BE2C (cell line): ENCODE results near the gene MYO7A.

Experiments used
- DNase-seq: peaks from one replicate; pipeline ENCODE4 v3.0.0-alpha.2; 2020
- H3K27me3 ChIP-seq: fragments of 250-450 bp; sonication (Bioruptor Pico); 2 replicates; pipeline ENCODE4 v1.5.1; 2020; ENCODE audit warnings: mild to moderate bottlenecking
- H3K36me3 ChIP-seq: fragments of 250-450 bp; sonication (Bioruptor Pico); 2 replicates; pipeline ENCODE4 v1.5.1; 2020; ENCODE audit warnings: mild to moderate bottlenecking
- H3K4me1 ChIP-seq: fragments of 250-450 bp; sonication (Bioruptor Pico); 2 replicates; pipeline ENCODE4 v1.5.1; 2020
- H3K4me3 ChIP-seq: 2 replicates; pipeline ENCODE4 v1.5.1; 2011; ENCODE audit warnings: low read depth, low read length
- H3K9me3 ChIP-seq: fragments of 250-450 bp; sonication (Bioruptor Pico); 2 replicates; pipeline ENCODE4 v1.5.1; 2020
- CTCF ChIP-seq: IDR thresholded peaks from 2 replicates; pipeline ENCODE4 v1.5.1; 2012; ENCODE audit warnings: mild to moderate bottlenecking, low read depth, low read length

Gene MYO7A

GRCh38 chr11:77143405-77144020 lies 15.5 kb downstream of the MYO7A start:
- no peak for DNase-seq
- no peaks in the 10 kb centered on the region for H3K36me3 ChIP-seq
- no peak for TF ChIP-seq CTCF
- 0 out of 2 replicates have a peak, but pooled peaks cover 3% of the 10 kb centered on the region for H3K4me1 ChIP-seq
- H3K4me3 ChIP-seq = no peak overlapping the region
- no peaks in the 10 kb centered on the region for H3K9me3 ChIP-seq
- no peaks in the 10 kb centered on the region for H3K27me3 ChIP-seq

DNA sequence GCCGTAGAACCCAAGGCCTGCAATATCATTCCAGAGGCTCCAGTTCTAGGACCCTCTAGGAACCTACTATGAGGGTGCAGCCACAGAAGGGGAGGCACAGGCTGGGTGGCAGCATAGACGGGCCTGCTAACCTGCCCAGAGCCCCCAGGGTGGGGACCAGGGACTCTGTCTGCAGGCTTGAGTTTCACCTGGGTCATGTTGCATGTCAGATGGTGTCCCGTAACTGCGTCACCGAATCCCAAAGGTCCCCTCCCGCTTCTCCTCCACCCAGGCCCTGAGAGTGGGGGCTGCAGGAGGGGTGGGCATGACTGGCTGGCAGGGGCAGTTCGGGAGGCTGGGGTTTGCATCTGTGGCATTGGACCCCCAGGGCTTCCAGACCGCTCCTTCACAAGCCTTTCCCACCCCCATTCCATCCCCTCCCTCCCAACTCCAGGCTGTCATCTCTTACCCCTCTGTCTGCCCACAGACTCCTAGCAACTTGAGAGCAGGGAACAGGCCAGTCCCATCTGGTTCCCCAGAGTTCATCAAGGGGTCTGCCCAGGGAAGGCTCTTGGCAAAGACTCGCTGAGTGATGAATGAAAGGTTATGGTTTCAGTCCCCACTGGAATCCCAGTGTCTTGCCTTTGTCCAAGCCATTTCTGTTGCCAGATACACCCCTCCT lies 16.3 kb downstream of the MYO7A start:
- no peaks in the 10 kb centered on the region for H3K27me3 ChIP-seq
- no peaks in the 10 kb centered on the region for H3K36me3 ChIP-seq
- TF ChIP-seq CTCF = no peak
- no peak for DNase-seq
- H3K4me3 ChIP-seq = no peak overlapping the region
- H3K9me3 ChIP-seq = no peaks in the 10 kb centered on the region
- H3K4me1 ChIP-seq = 0 out of 2 replicates have a peak, but pooled peaks cover 3% of the 10 kb centered on the region

DNA sequence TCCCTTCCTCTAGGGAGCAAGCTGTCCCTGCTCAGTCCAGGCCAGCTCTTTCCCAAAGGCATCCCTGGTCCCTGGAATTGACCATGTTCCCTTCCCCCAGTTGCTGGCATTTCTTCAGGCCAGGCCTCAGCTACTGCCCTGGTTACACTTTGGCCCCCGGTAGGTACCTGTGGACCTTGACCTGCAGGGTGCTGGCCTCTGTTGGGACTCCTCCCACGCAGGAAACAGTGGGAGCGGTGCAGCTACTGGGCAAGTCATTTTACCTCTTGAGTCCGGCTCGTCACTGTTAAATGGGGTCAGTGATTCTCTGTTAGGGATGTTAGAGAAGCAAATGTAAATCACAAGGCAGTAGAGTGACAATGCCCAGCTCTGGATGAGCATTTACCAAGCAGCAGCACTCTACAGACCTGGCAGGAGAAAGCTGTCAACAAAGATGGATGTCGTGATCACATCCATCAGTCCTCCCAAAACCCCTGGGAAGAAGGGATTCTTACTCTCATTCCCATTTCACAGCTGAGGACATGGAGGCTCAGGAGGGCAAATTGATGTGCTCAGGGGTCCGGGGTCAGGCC lies 16.9 kb downstream of the MYO7A start:
- Histone ChIP-seq H3K36me3 (no peaks in the 10 kb centered on the region), H3K4me1 (0 out of 2 replicates have a peak, but pooled peaks cover 3% of the 10 kb centered on the region), H3K27me3 (no peaks in the 10 kb centered on the region), H3K4me3 (no peak overlapping the region), H3K9me3 (no peaks in the 10 kb centered on the region)
- TF ChIP-seq CTCF = no peak
- DNase-seq = no peak

- no peak overlapping the region for H3K4me3 ChIP-seq
- DNase-seq = no peak
- no peaks in the 10 kb centered on the region for H3K9me3 ChIP-seq
- no peaks in the 10 kb centered on the region for H3K4me1 ChIP-seq
- H3K27me3 ChIP-seq = no peaks in the 10 kb centered on the region
- TF ChIP-seq CTCF = no peak
- H3K36me3 ChIP-seq = no peaks in the 10 kb centered on the region
Measured at GRCh38 chr11:77146261-77147035, 18.4 kb downstream of the MYO7A start.

GRCh38 chr11:77147036-77147315 lies 18.9 kb downstream of the MYO7A start:
- H3K9me3 ChIP-seq = no peaks in the 10 kb centered on the region
- no peak overlapping the region for H3K4me3 ChIP-seq
- no peak for DNase-seq
- H3K27me3 ChIP-seq = no peaks in the 10 kb centered on the region
- no peaks in the 10 kb centered on the region for H3K36me3 ChIP-seq
- TF ChIP-seq CTCF = no peak
- no peaks in the 10 kb centered on the region for H3K4me1 ChIP-seq
